Progenitor cell of endocrine pancreas (in vitro differentiated cells): ENCODE measurements around the gene ADIPOQ. TPM values are rescaled to one million over a fixed set of nuclear protein-coding genes. Genes with fewer than 3 reads are reported as not detected.
"Not testable (repeated sequence)": the region's sequence is repeated elsewhere in the genome, so short reads cannot be mapped to it uniquely, and the experiment has no call there.

Source experiments
- DNase-seq: peaks from one replicate; pipeline ENCODE4 v3.0.0; 2021; ENCODE audit warnings: low spot score; ENCODE audit not compliant: unreplicated experiment
- H3K27ac Mint-ChIP-seq: 2 replicates; pipeline ENCODE4 v1.8.0; 2021; ENCODE audit warnings: mild to moderate bottlenecking, moderate library complexity, mixed read lengths
- H3K27me3 Mint-ChIP-seq: 2 replicates; pipeline ENCODE4 v1.8.0; 2021; ENCODE audit warnings: mixed read lengths
- H3K36me3 Mint-ChIP-seq: 2 replicates; pipeline ENCODE4 v1.8.0; 2022; ENCODE audit warnings: mixed read lengths; ENCODE audit not compliant: insufficient read depth
- H3K4me1 Mint-ChIP-seq: 2 replicates; pipeline ENCODE4 v1.8.0; 2021; ENCODE audit warnings: low read depth, mixed read lengths
- H3K4me3 Mint-ChIP-seq: 2 replicates; pipeline ENCODE4 v1.8.0; 2021; ENCODE audit warnings: low read depth, mild to moderate bottlenecking, moderate library complexity, mixed read lengths
- H3K9me3 Mint-ChIP-seq: 2 replicates; pipeline ENCODE4 v1.8.0; 2021; ENCODE audit warnings: low read depth, mixed read lengths
- total RNA-seq: library from RNA; stranded (reverse); gene quantifications from 2 replicates; pipeline ENCODE4 v1.2.1, GENCODE V29; 2021
- TF ChIP-seq, protein P1 (sequence below): fragments of 200-600 bp; sonication (generic); IDR thresholded peaks from one replicate; pipeline ENCODE4 v1.5.0; 2021; ENCODE audit warnings: antibody characterized with exemption, mild to moderate bottlenecking; ENCODE audit not compliant: unreplicated experiment

ADIPOQ gene
- total RNA-seq, 1 donor from 2014 or later: not detected

DNA sequence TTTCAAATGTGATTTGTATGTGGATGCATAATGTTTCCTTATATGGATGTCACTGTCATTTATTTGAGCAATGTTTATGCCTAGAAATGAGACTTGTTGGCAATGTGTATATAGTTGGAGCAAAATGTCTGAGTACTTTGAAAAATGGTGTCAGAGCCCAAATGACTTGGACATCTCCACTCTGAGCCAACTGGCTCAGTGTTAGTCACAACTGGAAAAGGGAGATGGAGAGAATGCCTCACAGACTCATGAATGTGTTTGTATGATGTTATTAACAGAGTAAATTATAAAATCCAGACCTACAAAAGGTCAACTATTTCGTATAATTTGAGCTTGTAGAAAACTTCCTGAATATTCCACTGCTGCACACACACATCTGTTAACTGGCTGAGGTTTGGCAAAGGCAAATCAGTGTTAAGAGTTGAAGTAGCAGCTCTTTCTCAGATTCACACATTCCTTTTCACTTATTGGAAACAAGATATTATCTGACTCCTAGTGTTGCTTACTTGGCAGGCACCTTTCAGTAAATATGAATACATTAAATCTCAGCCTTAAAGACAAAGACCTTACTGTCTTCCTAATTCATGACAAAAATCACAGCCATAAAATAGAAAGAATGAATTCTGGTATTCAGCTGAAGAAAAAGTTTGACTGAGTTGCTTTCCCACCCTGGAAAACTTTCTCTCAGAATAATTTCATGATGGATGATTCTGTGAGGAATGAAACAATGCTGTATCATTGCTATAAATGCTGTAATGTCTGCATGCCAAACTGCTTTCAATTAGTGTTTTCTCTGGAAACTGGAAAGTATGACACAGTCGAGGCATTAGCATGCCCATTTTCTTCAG lies 27.0 kb downstream of the ADIPOQ start:
- no peaks in the 10 kb centered on the region for H3K9me3 Mint-ChIP-seq
- peaks cover 22% of the 10 kb centered on the region for H3K4me1 Mint-ChIP-seq
- H3K4me3 Mint-ChIP-seq: no peak overlapping the region
- H3K36me3 Mint-ChIP-seq: peaks cover 2% of the 10 kb centered on the region
- no peak overlapping the region for H3K27ac Mint-ChIP-seq
- TF ChIP-seq, protein P1, sequence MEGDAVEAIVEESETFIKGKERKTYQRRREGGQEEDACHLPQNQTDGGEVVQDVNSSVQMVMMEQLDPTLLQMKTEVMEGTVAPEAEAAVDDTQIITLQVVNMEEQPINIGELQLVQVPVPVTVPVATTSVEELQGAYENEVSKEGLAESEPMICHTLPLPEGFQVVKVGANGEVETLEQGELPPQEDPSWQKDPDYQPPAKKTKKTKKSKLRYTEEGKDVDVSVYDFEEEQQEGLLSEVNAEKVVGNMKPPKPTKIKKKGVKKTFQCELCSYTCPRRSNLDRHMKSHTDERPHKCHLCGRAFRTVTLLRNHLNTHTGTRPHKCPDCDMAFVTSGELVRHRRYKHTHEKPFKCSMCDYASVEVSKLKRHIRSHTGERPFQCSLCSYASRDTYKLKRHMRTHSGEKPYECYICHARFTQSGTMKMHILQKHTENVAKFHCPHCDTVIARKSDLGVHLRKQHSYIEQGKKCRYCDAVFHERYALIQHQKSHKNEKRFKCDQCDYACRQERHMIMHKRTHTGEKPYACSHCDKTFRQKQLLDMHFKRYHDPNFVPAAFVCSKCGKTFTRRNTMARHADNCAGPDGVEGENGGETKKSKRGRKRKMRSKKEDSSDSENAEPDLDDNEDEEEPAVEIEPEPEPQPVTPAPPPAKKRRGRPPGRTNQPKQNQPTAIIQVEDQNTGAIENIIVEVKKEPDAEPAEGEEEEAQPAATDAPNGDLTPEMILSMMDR: no peak
- no peaks in the 10 kb centered on the region for H3K27me3 Mint-ChIP-seq
- no peak for DNase-seq

DNA sequence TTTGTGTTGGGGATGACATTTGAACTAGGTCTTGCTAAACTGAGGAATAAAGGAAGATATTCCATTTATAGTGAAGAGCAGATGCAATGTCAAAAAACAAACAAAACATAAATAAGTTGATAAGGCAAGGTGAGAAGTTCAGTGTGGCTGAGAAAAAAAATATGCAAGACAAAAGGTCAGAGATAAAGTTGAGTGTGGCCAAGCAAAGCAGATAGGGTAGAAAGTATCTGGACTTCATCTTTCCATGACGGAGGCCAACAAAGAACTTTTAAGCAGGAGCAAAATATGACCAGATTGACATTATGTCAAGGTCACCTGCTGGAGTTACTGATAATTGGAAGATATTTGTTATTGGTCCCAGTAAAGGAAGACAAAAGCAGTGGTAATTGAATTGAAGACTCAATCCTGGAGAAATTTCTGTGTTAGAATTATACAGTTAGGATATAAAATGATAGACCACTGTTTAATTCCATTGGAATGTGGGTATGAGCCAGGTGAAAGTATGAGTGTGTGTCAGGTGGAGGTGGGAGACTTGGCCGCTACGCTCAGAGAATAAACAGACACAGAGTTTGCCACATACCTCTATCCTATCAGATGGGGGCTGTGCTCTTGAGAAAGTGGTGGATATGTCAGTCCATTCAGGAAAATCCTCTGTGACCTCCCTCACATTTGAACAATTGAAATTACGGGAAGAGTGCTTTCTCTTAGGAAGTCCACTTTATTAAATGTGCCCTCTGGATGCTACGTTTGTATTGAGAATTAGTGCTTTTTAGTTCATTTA lies 28.1 kb downstream of the ADIPOQ start:
- Mint-ChIP-seq H3K9me3 (no peaks in the 10 kb centered on the region), H3K36me3 (peaks cover 2% of the 10 kb centered on the region), H3K4me3 (no peak overlapping the region), H3K4me1 (peaks cover 25% of the 10 kb centered on the region), H3K27ac (no peak overlapping the region), H3K27me3 (no peaks in the 10 kb centered on the region)
- no peak for DNase-seq
- TF ChIP-seq, protein P1: no peak

DNA sequence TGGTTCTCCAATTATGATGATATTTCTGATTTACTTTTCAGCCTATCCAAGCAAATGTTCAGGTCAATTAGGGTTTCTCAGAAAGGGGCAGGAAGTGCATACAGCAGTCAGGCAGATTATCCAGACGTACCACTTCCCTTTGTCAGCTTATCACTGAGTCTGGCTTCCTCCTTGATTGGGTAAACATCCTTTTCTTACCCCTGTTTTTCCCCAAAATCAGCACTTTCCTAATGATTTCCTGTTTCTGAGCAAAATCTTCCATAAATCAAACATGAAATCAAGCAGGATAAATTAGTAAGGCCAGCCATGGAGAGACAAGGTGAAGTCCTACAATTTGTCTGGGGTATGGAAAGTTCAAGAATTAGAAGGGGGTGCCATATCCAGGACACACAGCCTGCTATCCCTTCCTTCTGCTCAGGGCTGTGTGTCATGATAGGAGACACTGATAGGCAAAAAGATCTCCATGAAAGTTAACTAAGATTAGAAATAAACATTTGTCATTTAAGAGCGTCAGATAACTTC lies 29.0 kb downstream of the ADIPOQ start:
- peaks cover 25% of the 10 kb centered on the region for H3K4me1 Mint-ChIP-seq
- H3K36me3 Mint-ChIP-seq: peaks cover 2% of the 10 kb centered on the region
- no peak for DNase-seq
- TF ChIP-seq, protein P1: no peak
- H3K4me3 Mint-ChIP-seq: no peak overlapping the region
- no peaks in the 10 kb centered on the region for H3K27me3 Mint-ChIP-seq
- no peaks in the 10 kb centered on the region for H3K9me3 Mint-ChIP-seq
- peak overlapping the region; percentile 47 for H3K27ac Mint-ChIP-seq

DNA sequence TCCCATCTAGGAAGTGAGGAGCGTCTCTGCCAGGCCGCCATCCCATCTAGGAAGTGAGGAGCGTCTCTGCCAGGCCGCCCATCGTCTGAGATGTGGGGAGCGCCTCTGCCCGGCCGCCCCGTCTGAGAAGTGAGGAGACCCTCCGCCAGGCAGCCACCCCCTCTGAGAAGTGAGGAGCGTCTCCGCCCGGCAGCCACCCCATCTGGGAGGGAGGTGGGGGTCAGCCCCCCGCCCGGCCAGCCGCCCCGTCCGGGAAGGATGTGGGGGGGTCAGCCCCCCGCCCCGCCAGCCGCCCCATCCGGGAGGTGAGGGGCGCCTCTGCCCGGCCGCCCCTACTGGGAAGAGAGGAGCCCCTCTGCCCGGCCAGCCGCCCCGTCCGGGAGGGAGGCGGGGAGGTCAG lies 31.3 kb downstream of the ADIPOQ start:
- not testable (repeated sequence) for H3K9me3 Mint-ChIP-seq, H3K27me3 Mint-ChIP-seq, H3K27ac Mint-ChIP-seq, DNase-seq, H3K36me3 Mint-ChIP-seq, H3K4me3 Mint-ChIP-seq
- H3K4me1 Mint-ChIP-seq: peaks cover 21% of the 10 kb centered on the region

DNA sequence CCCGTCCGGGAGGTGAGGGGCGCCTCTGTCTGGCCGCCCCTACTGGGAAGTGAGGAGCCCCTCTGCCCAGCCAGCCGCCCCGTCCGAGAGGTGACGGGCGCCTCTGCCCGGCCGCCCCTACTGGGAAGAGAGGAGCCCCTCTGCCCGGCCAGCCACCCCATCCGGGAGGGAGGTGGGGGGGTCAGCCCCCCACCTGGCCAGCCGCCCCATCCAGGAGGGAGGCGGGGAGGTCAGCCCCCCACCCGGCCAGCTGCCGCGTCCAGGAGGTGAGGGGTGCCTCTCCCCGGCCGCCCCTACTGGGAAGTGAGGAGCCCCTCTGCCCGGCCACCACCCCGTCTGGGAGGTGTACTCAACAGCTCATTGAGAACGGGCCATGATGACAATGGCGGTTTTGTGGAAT lies 31.7 kb downstream of the ADIPOQ start:
- peaks cover 21% of the 10 kb centered on the region for H3K4me1 Mint-ChIP-seq
- H3K4me3 Mint-ChIP-seq, H3K27me3 Mint-ChIP-seq, DNase-seq, H3K9me3 Mint-ChIP-seq, H3K36me3 Mint-ChIP-seq, H3K27ac Mint-ChIP-seq: not testable (repeated sequence)

DNA sequence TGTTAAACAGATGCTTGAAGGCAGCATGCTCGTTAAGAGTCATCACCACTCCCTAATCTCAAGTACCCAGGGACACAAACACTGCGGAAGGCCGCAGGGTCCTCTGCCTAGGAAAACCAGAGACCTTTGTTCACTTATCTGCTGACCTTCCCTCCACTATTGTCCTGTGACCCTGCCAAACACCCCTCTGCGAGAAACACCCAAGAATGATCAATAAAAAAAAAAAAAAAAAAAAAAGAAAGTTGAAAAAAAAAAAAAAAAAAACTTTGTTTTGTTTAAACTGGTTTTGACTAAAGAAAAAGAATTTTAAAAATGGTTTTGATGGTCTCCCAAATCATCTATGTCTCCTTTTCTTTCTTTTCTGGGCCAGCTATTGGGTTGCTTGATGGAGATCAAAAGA lies 32.3 kb downstream of the ADIPOQ start:
- not testable (repeated sequence) for H3K27ac Mint-ChIP-seq, H3K9me3 Mint-ChIP-seq, H3K36me3 Mint-ChIP-seq, DNase-seq, H3K27me3 Mint-ChIP-seq, H3K4me3 Mint-ChIP-seq
- H3K4me1 Mint-ChIP-seq: peaks cover 18% of the 10 kb centered on the region
